ENCODE data around the gene SPATS2.

The SPATS2 gene

GRCh38 chr12:49349266-49349665, 18.0 kb upstream of the SPATS2 start:
- H3K4me3 ChIP-seq (ENCODE audit: control insufficient read depth in 1 of 7, extremely low read depth in 1 of 7, insufficient read depth in 4 of 7, low read depth in 2 of 7, low read length in 6 of 7): no peak overlapping the region
- ChIA-PET CTCF (interaction anchor here (0.8 to 6.6 kb wide), 10 partner anchors 9 to 204 kb away, joined by 3 to 52 read pairs (median 6); no protein-coding TSS in a partner anchor), POLR2A (no interaction called here)
- H3K9me3 ChIP-seq (ENCODE audit: control extremely low read depth in 1 of 5, control insufficient read depth in 4 of 5, insufficient read depth in 2 of 5, low read depth in 1 of 5, low read length in 4 of 5): no peaks in the 10 kb centered on the region
- DNase-seq: no peak
- H3K27ac ChIP-seq (ENCODE audit: insufficient read depth in 1 of 2, low read depth in 1 of 2, low read length in 2 of 2, poor library complexity in 1 of 2, severe bottlenecking in 2 of 2): no peak overlapping the region
- H3K36me3 ChIP-seq (ENCODE audit: control insufficient read depth in 4 of 4, insufficient read depth in 4 of 4, low read length in 3 of 4): no peaks in the 10 kb centered on the region
- WGBS (ENCODE audit: insufficient coverage): 97% methylated on average over 10 of the region's 11 CpGs
- H3K27me3 ChIP-seq (replicated peaks in 2 of 5; ENCODE audit: control insufficient read depth in 4 of 5, insufficient read depth in 5 of 5, low read length in 4 of 5): peaks cover 2 to 65% (median 36%) of the 10 kb centered on the region in 5 experiments
- H3K4me1 ChIP-seq (ENCODE audit: control extremely low read depth in 1 of 4, control insufficient read depth in 4 of 4, insufficient read depth in 4 of 4, low read length in 3 of 4): peaks cover 0 to 33% (median 27%) of the 10 kb centered on the region in 4 experiments

- no peak for DNase-seq
- Histone ChIP-seq H3K27me3 (replicated peaks in 2 of 5; ENCODE audit: control insufficient read depth in 4 of 5, insufficient read depth in 5 of 5, low read length in 4 of 5) (peaks cover 2 to 36% (median 13%) of the 10 kb centered on the region in 5 experiments), H3K27ac (ENCODE audit: insufficient read depth in 1 of 2, low read depth in 1 of 2, low read length in 2 of 2, poor library complexity in 1 of 2, severe bottlenecking in 2 of 2) (no peak overlapping the region), H3K9me3 (ENCODE audit: control extremely low read depth in 1 of 5, control insufficient read depth in 4 of 5, insufficient read depth in 2 of 5, low read depth in 1 of 5, low read length in 4 of 5) (no peaks in the 10 kb centered on the region), H3K36me3 (ENCODE audit: control insufficient read depth in 4 of 4, insufficient read depth in 4 of 4, low read length in 3 of 4) (no peaks in the 10 kb centered on the region), H3K4me3 (ENCODE audit: control insufficient read depth in 1 of 7, extremely low read depth in 1 of 7, insufficient read depth in 4 of 7, low read depth in 2 of 7, low read length in 6 of 7) (no peak overlapping the region), H3K4me1 (ENCODE audit: control extremely low read depth in 1 of 4, control insufficient read depth in 4 of 4, insufficient read depth in 4 of 4, low read length in 3 of 4) (peaks cover 0 to 7% (median 6%) of the 10 kb centered on the region in 4 experiments)
- WGBS (ENCODE audit: insufficient coverage): 67% methylated on average over 1 of the region's 2 CpGs
- CTCF ChIA-PET: interaction anchor here (0.9 to 4.8 kb wide), 12 partner anchors 9 to 162 kb away, joined by 3 to 30 read pairs (median 4); partner anchors contain the start of genes C1QL4 and SPATS2
- POLR2A ChIA-PET: no interaction called here
Observed at GRCh38 chr12:49352351-49352750, 14.9 kb upstream of the SPATS2 start.

- no peak overlapping the region for H3K4me3 ChIP-seq (ENCODE audit: control insufficient read depth in 1 of 7, extremely low read depth in 1 of 7, insufficient read depth in 4 of 7, low read depth in 2 of 7, low read length in 6 of 7)
- POLR2A ChIA-PET: no interaction called here
- DNase-seq: no peak
- H3K9me3 ChIP-seq (ENCODE audit: control extremely low read depth in 1 of 5, control insufficient read depth in 4 of 5, insufficient read depth in 2 of 5, low read depth in 1 of 5, low read length in 4 of 5): no peaks in the 10 kb centered on the region
- no peaks in the 10 kb centered on the region for H3K4me1 ChIP-seq (ENCODE audit: control extremely low read depth in 1 of 4, control insufficient read depth in 4 of 4, insufficient read depth in 4 of 4, low read length in 3 of 4)
- H3K36me3 ChIP-seq (ENCODE audit: control insufficient read depth in 4 of 4, insufficient read depth in 4 of 4, low read length in 3 of 4): no peaks in the 10 kb centered on the region
- CTCF ChIA-PET: interaction anchor here (0.9 to 8.9 kb wide), 9 partner anchors 10 to 170 kb away, joined by 3 to 270 read pairs (median 22); partner anchors contain the start of genes PRPH and SPATS2
- H3K27ac ChIP-seq (ENCODE audit: insufficient read depth in 1 of 2, low read depth in 1 of 2, low read length in 2 of 2, poor library complexity in 1 of 2, severe bottlenecking in 2 of 2): no peak overlapping the region
- H3K27me3 ChIP-seq (replicated peaks in 2 of 5; ENCODE audit: control insufficient read depth in 4 of 5, insufficient read depth in 5 of 5, low read length in 4 of 5): peaks cover 0 to 10% (median 0%) of the 10 kb centered on the region in 5 experiments
- 100% methylated on average over 6 of the region's 10 CpGs for WGBS (ENCODE audit: insufficient coverage)
Observed at GRCh38 chr12:49355913-49356312, 11.3 kb upstream of the SPATS2 start.

GRCh38 chr12:49357103-49357678, 10.1 kb upstream of the SPATS2 start:
- H3K4me1 ChIP-seq (ENCODE audit: control extremely low read depth in 1 of 4, control insufficient read depth in 4 of 4, insufficient read depth in 4 of 4, low read length in 3 of 4): no peaks in the 10 kb centered on the region
- CTCF ChIA-PET: interaction anchor here (0.9 to 8.9 kb wide), 22 partner anchors 9 to 208 kb away, joined by 3 to 270 read pairs (median 6); partner anchors contain the start of genes C1QL4, DNAJC22, PRPH and SPATS2
- no peak overlapping the region for H3K27ac ChIP-seq (ENCODE audit: insufficient read depth in 1 of 2, low read depth in 1 of 2, low read length in 2 of 2, poor library complexity in 1 of 2, severe bottlenecking in 2 of 2)
- peak; percentile 49 to 76 (median 71) for DNase-seq
- H3K4me3 ChIP-seq (ENCODE audit: control insufficient read depth in 1 of 7, extremely low read depth in 1 of 7, insufficient read depth in 4 of 7, low read depth in 2 of 7, low read length in 6 of 7): no peak overlapping the region
- peaks cover 0 to 4% (median 0%) of the 10 kb centered on the region in 5 experiments for H3K27me3 ChIP-seq (replicated peaks in 2 of 5; ENCODE audit: control insufficient read depth in 4 of 5, insufficient read depth in 5 of 5, low read length in 4 of 5)
- no peaks in the 10 kb centered on the region for H3K36me3 ChIP-seq (ENCODE audit: control insufficient read depth in 4 of 4, insufficient read depth in 4 of 4, low read length in 3 of 4)
- WGBS (ENCODE audit: insufficient coverage): 20% methylated on average over 1 of the region's 3 CpGs
- POLR2A ChIA-PET: no interaction called here
- no peaks in the 10 kb centered on the region for H3K9me3 ChIP-seq (ENCODE audit: control extremely low read depth in 1 of 5, control insufficient read depth in 4 of 5, insufficient read depth in 2 of 5, low read depth in 1 of 5, low read length in 4 of 5)

- ChIA-PET POLR2A (interaction anchor here (0.6 kb wide), 1 partner anchor 156 kb away, joined by 3 read pairs; no protein-coding TSS in a partner anchor), CTCF (interaction anchor here (0.6 to 8.9 kb wide), 64 partner anchors 8 to 1047 kb away, joined by 3 to 270 read pairs (median 4); partner anchors contain the start of genes C1QL4, DNAJC22, PRPH and SPATS2)
- no peaks in the 10 kb centered on the region for H3K9me3 ChIP-seq (ENCODE audit: control extremely low read depth in 1 of 5, control insufficient read depth in 4 of 5, insufficient read depth in 2 of 5, low read depth in 1 of 5, low read length in 4 of 5)
- WGBS (ENCODE audit: insufficient coverage): 25% methylated on average over 4 of the region's 7 CpGs
- DNase-seq: peak; percentile 84 to 94 (median 89)
- no peak overlapping the region for H3K27ac ChIP-seq (ENCODE audit: insufficient read depth in 1 of 2, low read depth in 1 of 2, low read length in 2 of 2, poor library complexity in 1 of 2, severe bottlenecking in 2 of 2)
- no peak overlapping the region for H3K4me3 ChIP-seq (ENCODE audit: control insufficient read depth in 1 of 7, extremely low read depth in 1 of 7, insufficient read depth in 4 of 7, low read depth in 2 of 7, low read length in 6 of 7)
- no peaks in the 10 kb centered on the region for H3K36me3 ChIP-seq (ENCODE audit: control insufficient read depth in 4 of 4, insufficient read depth in 4 of 4, low read length in 3 of 4)
- H3K27me3 ChIP-seq (replicated peaks in 2 of 5; ENCODE audit: control insufficient read depth in 4 of 5, insufficient read depth in 5 of 5, low read length in 4 of 5): no peaks in the 10 kb centered on the region
- H3K4me1 ChIP-seq (ENCODE audit: control extremely low read depth in 1 of 4, control insufficient read depth in 4 of 4, insufficient read depth in 4 of 4, low read length in 3 of 4): no peaks in the 10 kb centered on the region
Observed at GRCh38 chr12:49358483-49359141, 8.7 kb upstream of the SPATS2 start.

- no peak for DNase-seq
- H3K27me3 ChIP-seq (replicated peaks in 2 of 5; ENCODE audit: control insufficient read depth in 4 of 5, insufficient read depth in 5 of 5, low read length in 4 of 5): no peaks in the 10 kb centered on the region
- no peak overlapping the region for H3K27ac ChIP-seq (ENCODE audit: insufficient read depth in 1 of 2, low read depth in 1 of 2, low read length in 2 of 2, poor library complexity in 1 of 2, severe bottlenecking in 2 of 2)
- H3K36me3 ChIP-seq (ENCODE audit: control insufficient read depth in 4 of 4, insufficient read depth in 4 of 4, low read length in 3 of 4): no peaks in the 10 kb centered on the region
- 96% methylated on average over 5 of the region's 7 CpGs for WGBS (ENCODE audit: insufficient coverage)
- POLR2A ChIA-PET: interaction anchor here (0.7 kb wide), 1 partner anchor 96 kb away, joined by 3 read pairs; no protein-coding TSS in a partner anchor
- H3K4me3 ChIP-seq (ENCODE audit: control insufficient read depth in 1 of 7, extremely low read depth in 1 of 7, insufficient read depth in 4 of 7, low read depth in 2 of 7, low read length in 6 of 7): no peak overlapping the region
- no peaks in the 10 kb centered on the region for H3K9me3 ChIP-seq (ENCODE audit: control extremely low read depth in 1 of 5, control insufficient read depth in 4 of 5, insufficient read depth in 2 of 5, low read depth in 1 of 5, low read length in 4 of 5)
- H3K4me1 ChIP-seq (ENCODE audit: control extremely low read depth in 1 of 4, control insufficient read depth in 4 of 4, insufficient read depth in 4 of 4, low read length in 3 of 4): no peaks in the 10 kb centered on the region
- CTCF ChIA-PET: interaction anchor here (0.7 to 8.9 kb wide), 16 partner anchors 10 to 221 kb away, joined by 3 to 270 read pairs (median 10); partner anchors contain the start of gene DNAJC22
Observed at GRCh38 chr12:49359671-49360070, 7.6 kb upstream of the SPATS2 start.

GRCh38 chr12:49362077-49362476, 5.2 kb upstream of the SPATS2 start:
- Histone ChIP-seq H3K27ac (ENCODE audit: insufficient read depth in 1 of 2, low read depth in 1 of 2, low read length in 2 of 2, poor library complexity in 1 of 2, severe bottlenecking in 2 of 2) (no peak overlapping the region), H3K4me3 (ENCODE audit: control insufficient read depth in 1 of 7, extremely low read depth in 1 of 7, insufficient read depth in 4 of 7, low read depth in 2 of 7, low read length in 6 of 7) (no peak overlapping the region), H3K4me1 (ENCODE audit: control extremely low read depth in 1 of 4, control insufficient read depth in 4 of 4, insufficient read depth in 4 of 4, low read length in 3 of 4) (peaks cover 4 to 12% (median 8%) of the 10 kb centered on the region in 4 experiments), H3K36me3 (ENCODE audit: control insufficient read depth in 4 of 4, insufficient read depth in 4 of 4, low read length in 3 of 4) (no peaks in the 10 kb centered on the region), H3K9me3 (ENCODE audit: control extremely low read depth in 1 of 5, control insufficient read depth in 4 of 5, insufficient read depth in 2 of 5, low read depth in 1 of 5, low read length in 4 of 5) (no peaks in the 10 kb centered on the region), H3K27me3 (replicated peaks in 2 of 5; ENCODE audit: control insufficient read depth in 4 of 5, insufficient read depth in 5 of 5, low read length in 4 of 5) (no peaks in the 10 kb centered on the region)
- no peak for DNase-seq
- ChIA-PET CTCF (interaction anchor here (0.7 to 8.9 kb wide), 8 partner anchors 10 to 219 kb away, joined by 3 to 270 read pairs (median 4); no protein-coding TSS in a partner anchor), POLR2A (no interaction called here)
- no CpG with 5 or more reads among the region's 1 CpG for WGBS (ENCODE audit: insufficient coverage)

Measured in common myeloid progenitor, CD34-positive (primary cell).